PC-3 (cell line): ENCODE data around the gene IQCK. TPM values are rescaled to one million over a fixed set of nuclear protein-coding genes. Genes with fewer than 3 reads are reported as not detected.

ENCODE experiments used
- ATAC-seq: fragments of 200-7000 bp; cut with Tn5 transposase; 2 replicates; pipeline ENCODE4 v1.9.1; 2020; ENCODE audit warnings: mild to moderate bottlenecking, moderate library complexity
- BruUV-seq: library from RNA; stranded (reverse); fragments of 400-500 nt; replicated peaks from 2 replicates; lab custom pipeline; 2021; lab: Mats Ljungman, UMichigan
- CTCF ChIA-PET: fragments of 300-600 bp; sonication (Branson Sonifier 250); formaldehyde crosslinking; loops from one replicate; lab custom pipeline; 2022; ENCODE audit warnings: antibody characterized with exemption; lab: Charles Lee
- POLR2A ChIA-PET: fragments of 300-600 bp; sonication (Branson Sonifier 250); formaldehyde crosslinking; loops from one replicate; lab custom pipeline; 2022; ENCODE audit warnings: antibody characterized with exemption; ENCODE audit not compliant: unreplicated experiment; lab: Charles Lee
- DNase-seq: peaks from one replicate; pipeline ENCODE4 v3.0.0-alpha.2; 2015
- H2AFZ ChIP-seq: fragments of 300-600 bp; sonication (generic); 2 replicates; pipeline ENCODE4 v1.6.0; 2016; ENCODE audit warnings: antibody characterized with exemption, low read length
- H3F3A ChIP-seq: fragments of 300-600 bp; sonication (generic); one replicate; pipeline ENCODE4 v1.6.0; 2017; ENCODE audit warnings: antibody characterized with exemption, low read length, control low read depth, mild to moderate bottlenecking; ENCODE audit not compliant: unreplicated experiment
- H3K27ac ChIP-seq: fragments of 300-600 bp; sonication (generic); 2 replicates; pipeline ENCODE4 v1.5.1; 2016; ENCODE audit warnings: mild to moderate bottlenecking, low read length
- H3K27me3 ChIP-seq: fragments of 300-600 bp; sonication (generic); 2 replicates; pipeline ENCODE4 v1.6.1; 2016; ENCODE audit warnings: low read length, mixed read lengths
- H3K36me3 ChIP-seq: fragments of 300-600 bp; sonication (generic); 2 replicates; pipeline ENCODE4 v1.6.1; 2016; ENCODE audit warnings: low read depth, mixed run types, low read length, mixed read lengths
- H3K4me1 ChIP-seq: fragments of 300-600 bp; sonication (generic); 2 replicates; pipeline ENCODE4 v1.5.1; 2016; ENCODE audit warnings: low read length; ENCODE audit not compliant: insufficient read depth
- H3K4me2 ChIP-seq: fragments of 300-600 bp; sonication (generic); 2 replicates; pipeline ENCODE4 v1.6.0; 2016; ENCODE audit warnings: low read length
- H3K4me3 ChIP-seq: fragments of 300-600 bp; sonication (generic); 2 replicates; pipeline ENCODE4 v1.5.1; 2016; ENCODE audit warnings: mild to moderate bottlenecking, low read length, mixed read lengths
- H3K79me2 ChIP-seq: fragments of 300-600 bp; sonication (generic); 2 replicates; pipeline ENCODE4 v1.6.1; 2017; ENCODE audit warnings: low read length, mixed read lengths
- H3K9ac ChIP-seq: fragments of 300-600 bp; sonication (generic); 2 replicates; pipeline ENCODE4 v1.6.0; 2016; ENCODE audit warnings: mild to moderate bottlenecking, low read length
- H3K9me2 ChIP-seq: fragments of 300-600 bp; sonication (generic); replicated peaks from 2 replicates; pipeline ENCODE4 v1.6.1; 2016; ENCODE audit warnings: mixed run types, low read length, mixed read lengths
- H3K9me3 ChIP-seq: fragments of 300-600 bp; sonication (generic); 2 replicates; pipeline ENCODE4 v1.6.1; 2016; ENCODE audit warnings: low read length, mixed read lengths
- H4K20me1 ChIP-seq: fragments of 300-600 bp; sonication (generic); 2 replicates; pipeline ENCODE4 v1.6.1; 2016; ENCODE audit warnings: low read length, mixed read lengths
- CTCF ChIP-seq: fragments of 300-600 bp; sonication (generic); conservative IDR thresholded peaks from 2 replicates; pipeline ENCODE4 v1.5.1; 2017; ENCODE audit warnings: antibody characterized with exemption, low read depth, mild to moderate bottlenecking, low read length
- EZH2 ChIP-seq: fragments of 300-600 bp; sonication (generic); IDR thresholded peaks from one replicate; pipeline ENCODE4 v1.6.1; 2017; ENCODE audit warnings: antibody characterized with exemption, mild to moderate bottlenecking, low read length; ENCODE audit not compliant: unreplicated experiment
- EZH2phosphoT487 ChIP-seq: fragments of 300-600 bp; sonication (generic); IDR thresholded peaks from 2 replicates; pipeline ENCODE4 v1.6.1; 2018; ENCODE audit warnings: mild to moderate bottlenecking, antibody characterized with exemption, low read length, borderline replicate concordance
- intact Hi-C: fragments of 100-400 bp; cut with micrococcal nuclease; formaldehyde crosslinking; loops from 2 replicates; pipeline ENCODE4 v1.9.0; 2023
- total RNA-seq: library from RNA; depleted of rRNA; stranded (reverse); fragments of >200 nt; gene quantifications from 2 replicates; pipeline ENCODE4 v1.2.3, GENCODE V29; 2014

IQCK gene
- total RNA-seq, 1 experiment from 2014 or later: 8.9 TPM

GRCh38 chr16:19864566-19864965 is 146.5 kb downstream of the IQCK start:
- Histone ChIP-seq H3K9me3 (no peaks in the 10 kb centered on the region), H3K4me1 (peaks cover 16% of the 10 kb centered on the region), H3K9me2 (no peaks in the 10 kb centered on the region), H3K36me3 (no peaks in the 10 kb centered on the region), H2AFZ (no peak overlapping the region), H3K27ac (no peak overlapping the region), H3K9ac (no peak overlapping the region), H4K20me1 (no peaks in the 10 kb centered on the region), H3K27me3 (no peaks in the 10 kb centered on the region), H3K79me2 (no peaks in the 10 kb centered on the region), H3K4me2 (no peak overlapping the region), H3F3A (peaks cover 4% of the 10 kb centered on the region), H3K4me3 (no peak overlapping the region)
- BruUV-seq: no TSS peak
- DNase-seq (no peak), ATAC-seq (no peak)
- ChIA-PET CTCF (no interaction called here), POLR2A (no interaction called here)
- intact Hi-C loops: no loop called here
- TF ChIP-seq CTCF (no peak), EZH2phosphoT487 (no peak), EZH2 (no peak)

GRCh38 chr16:19868421-19868820 is 150.3 kb downstream of the IQCK start:
- no peaks in the 10 kb centered on the region for H3F3A ChIP-seq
- no peak overlapping the region for H3K27ac ChIP-seq
- no peaks in the 10 kb centered on the region for H3K9me2 ChIP-seq
- no peak overlapping the region for H2AFZ ChIP-seq
- POLR2A ChIA-PET: no interaction called here
- TF ChIP-seq EZH2phosphoT487 (no peak), CTCF (no peak), EZH2 (no peak)
- intact Hi-C loops: no loop called here
- no peaks in the 10 kb centered on the region for H3K36me3 ChIP-seq
- H3K4me3 ChIP-seq: no peak overlapping the region
- no peak overlapping the region for H3K4me2 ChIP-seq
- CTCF ChIA-PET: no interaction called here
- no peaks in the 10 kb centered on the region for H3K27me3 ChIP-seq
- H3K79me2 ChIP-seq: no peaks in the 10 kb centered on the region
- no peaks in the 10 kb centered on the region for H4K20me1 ChIP-seq
- H3K9ac ChIP-seq: no peak overlapping the region
- ATAC-seq (no peak), DNase-seq (no peak)
- no TSS peak for BruUV-seq
- H3K9me3 ChIP-seq: no peaks in the 10 kb centered on the region
- H3K4me1 ChIP-seq: no peaks in the 10 kb centered on the region

GRCh38 chr16:19871721-19872120 is 153.7 kb downstream of the IQCK start:
- Histone ChIP-seq H3K4me2 (no peak overlapping the region), H3K27ac (no peak overlapping the region), H3K4me1 (no peaks in the 10 kb centered on the region), H3K27me3 (no peaks in the 10 kb centered on the region), H3K9me3 (no peaks in the 10 kb centered on the region), H3K9ac (no peak overlapping the region), H4K20me1 (no peaks in the 10 kb centered on the region), H3K9me2 (no peaks in the 10 kb centered on the region), H3F3A (no peaks in the 10 kb centered on the region), H2AFZ (no peak overlapping the region), H3K36me3 (no peaks in the 10 kb centered on the region), H3K4me3 (no peak overlapping the region), H3K79me2 (no peaks in the 10 kb centered on the region)
- POLR2A ChIA-PET: no interaction called here
- DNase-seq (no peak), ATAC-seq (no peak)
- TF ChIP-seq EZH2phosphoT487: no peak
- no peak for TF ChIP-seq CTCF
- no peak for TF ChIP-seq EZH2
- intact Hi-C loops: no loop called here
- CTCF ChIA-PET: no interaction called here
- BruUV-seq: no TSS peak
